H1 (cell line): ENCODE measurements around the gene DICER1. TPM values are rescaled to one million over a fixed set of nuclear protein-coding genes. Genes with fewer than 3 reads are reported as not detected.

ENCODE experiments used
- CTCF ChIA-PET: fragments of 300-600 bp; sonication (Branson Sonifier 250); formaldehyde crosslinking; loops from one replicate; lab custom pipeline; 2021; ENCODE audit not compliant: partially characterized antibody; lab: Charles Lee
- POLR2A ChIA-PET: fragments of 300-600 bp; sonication (Branson Sonifier 250); formaldehyde crosslinking; loops from one replicate; lab custom pipeline; 2021; ENCODE audit warnings: inconsistent platforms; ENCODE audit not compliant: partially characterized antibody; lab: Charles Lee
- DNase-seq, 2 experiments: peaks; one replicate each; pipeline versions ENCODE4 v3.0.0 to v3.0.0-alpha.2; 2010 to 2022; ENCODE audit warnings: low spot score in 2 of 2, low read depth in 1 of 2, mixed read lengths in 1 of 2
- FAIRE-seq: peaks from 2 replicates; lab custom pipeline; 2011; peaks lifted over from hg19 to GRCh38; lab: Jason Lieb, UNC
- H2AFZ ChIP-seq: 2 replicates; pipeline ENCODE4 v1.8.1; 2012; ENCODE audit warnings: low read length, inconsistent platforms
- H2AK5ac ChIP-seq: 2 replicates; pipeline ENCODE4 v1.6.1; 2013; ENCODE audit warnings: low read depth, low read length
- H2BK120ac ChIP-seq: replicated peaks from 2 replicates; pipeline ENCODE3; 2013; ENCODE audit warnings: low read depth, low read length, inconsistent platforms
- H2BK12ac ChIP-seq: 2 replicates; pipeline ENCODE4 v1.6.1; 2013; ENCODE audit warnings: low read depth, low read length
- H2BK15ac ChIP-seq: 2 replicates; pipeline ENCODE4 v1.6.1; 2013; ENCODE audit warnings: low read length
- H2BK20ac ChIP-seq: 2 replicates; pipeline ENCODE4 v1.6.1; 2013; ENCODE audit warnings: low read length
- H2BK5ac ChIP-seq: 2 replicates; pipeline ENCODE4 v1.6.1; 2013; ENCODE audit warnings: low read depth, low read length
- H3K14ac ChIP-seq: 2 replicates; pipeline ENCODE4 v1.6.1; 2013; ENCODE audit warnings: inconsistent platforms; ENCODE audit not compliant: insufficient read length
- H3K18ac ChIP-seq: 2 replicates; pipeline ENCODE4 v1.6.1; 2013; ENCODE audit warnings: low read length; ENCODE audit errors: extremely low read depth
- H3K23ac ChIP-seq: 2 replicates; pipeline ENCODE4 v1.6.1; 2013; ENCODE audit warnings: inconsistent platforms; ENCODE audit not compliant: insufficient read length
- H3K23me2 ChIP-seq: 2 replicates; pipeline ENCODE4 v1.6.1; 2013; ENCODE audit warnings: low read depth, low read length
- H3K27ac ChIP-seq: 2 replicates; pipeline ENCODE4 v1.6.1; 2011; ENCODE audit warnings: low read depth, low read length, inconsistent platforms
- H3K27me3 ChIP-seq, 4 experiments: replicated peaks in 1 of 4; 1 replicate in 1 of 4; 2 replicates in 3 of 4; pipeline versions ENCODE4 v1.6.1 to v1.8.1; 2011 to 2013; ENCODE audit warnings: low read length in 3 of 4, mild to moderate bottlenecking in 3 of 4, inconsistent platforms in 2 of 4, mixed read lengths in 2 of 4, moderate library complexity in 1 of 4; ENCODE audit not compliant: control insufficient read depth in 3 of 4, insufficient read depth in 3 of 4; ENCODE audit errors: extremely low read depth in 1 of 4
- H3K36me3 ChIP-seq, 4 experiments: 2 replicates each; pipeline versions ENCODE4 v1.6.1 to v1.8.1; 2011 to 2013; ENCODE audit warnings: mild to moderate bottlenecking in 4 of 4, low read length in 3 of 4, moderate library complexity in 2 of 4, control low read depth in 1 of 4, inconsistent platforms in 1 of 4; ENCODE audit not compliant: insufficient read depth in 4 of 4, control insufficient read depth in 2 of 4
- H3K4ac ChIP-seq: replicated peaks from 2 replicates; pipeline ENCODE3; 2013; ENCODE audit warnings: low read length, low read depth, mixed read lengths, inconsistent platforms; ENCODE audit not compliant: insufficient read length
- H3K4me1 ChIP-seq, 4 experiments: replicated peaks in 1 of 4; 1 replicate in 1 of 4; 2 replicates in 3 of 4; pipeline versions ENCODE4 v1.6.1 to v1.8.1; 2011 to 2013; ENCODE audit warnings: low read length in 3 of 4, inconsistent platforms in 2 of 4, mixed read lengths in 1 of 4; ENCODE audit not compliant: insufficient read depth in 4 of 4, control insufficient read depth in 3 of 4
- H3K4me2 ChIP-seq, 2 experiments: 2 replicates each; pipeline versions ENCODE4 v1.6.1 to v1.8.1; 2011 to 2013; ENCODE audit warnings: low read depth in 2 of 2, low read length in 2 of 2, control low read depth in 1 of 2, inconsistent platforms in 1 of 2, mild to moderate bottlenecking in 1 of 2; ENCODE audit not compliant: insufficient read depth in 1 of 2
- H3K4me3 ChIP-seq, 4 experiments: fragments of 200-600, 300-600 bp in 1 of 4; sonication (generic), shearing (Covaris generic), sonication (Bioruptor Twin) in 1 of 4; 2 replicates each; pipeline versions ENCODE4 v1.5.1 to v1.8.1; 2011 to 2016; ENCODE audit warnings: low read length in 4 of 4, low read depth in 3 of 4, control low read depth in 2 of 4, inconsistent platforms in 2 of 4, mild to moderate bottlenecking in 2 of 4, mixed read lengths in 1 of 4, moderate library complexity in 1 of 4; ENCODE audit not compliant: insufficient read depth in 2 of 4; ENCODE audit errors: extremely low read depth in 1 of 4
- H3K56ac ChIP-seq: replicated peaks from 2 replicates; pipeline ENCODE3; 2013; ENCODE audit warnings: low read depth, mild to moderate bottlenecking, mixed read lengths, low read length, inconsistent platforms; ENCODE audit not compliant: insufficient read length
- H3K79me1 ChIP-seq: 2 replicates; pipeline ENCODE4 v1.6.1; 2013; ENCODE audit warnings: low read depth, low read length, control low read depth
- H3K79me2 ChIP-seq, 2 experiments: 2 replicates each; pipeline versions ENCODE4 v1.6.1 to v1.8.1; 2012 to 2013; ENCODE audit warnings: low read length in 2 of 2, mild to moderate bottlenecking in 2 of 2, inconsistent platforms in 1 of 2; ENCODE audit not compliant: insufficient read depth in 2 of 2, control insufficient read depth in 1 of 2
- H3K9ac ChIP-seq, 4 experiments: replicated peaks in 1 of 4; 1 replicate in 1 of 4; 2 replicates in 3 of 4; pipeline versions ENCODE4 v1.6.1 to v1.8.1; 2011 to 2013; ENCODE audit warnings: low read depth in 3 of 4, low read length in 3 of 4, control low read depth in 2 of 4, mild to moderate bottlenecking in 2 of 4, moderate library complexity in 2 of 4, inconsistent platforms in 1 of 4; ENCODE audit errors: extremely low read depth in 1 of 4
- H3K9me3 ChIP-seq, 2 experiments: 2 replicates each; pipeline versions ENCODE4 v1.6.1 to v1.8.1; 2012 to 2013; ENCODE audit warnings: mild to moderate bottlenecking in 2 of 2, moderate library complexity in 2 of 2, control low read depth in 1 of 2, inconsistent platforms in 1 of 2, low read depth in 1 of 2, low read length in 1 of 2, mixed read lengths in 1 of 2; ENCODE audit not compliant: insufficient read depth in 2 of 2
- H4K20me1 ChIP-seq, 2 experiments: replicated peaks in 1 of 2; 2 replicates each; pipeline versions ENCODE3 to v1.8.1; 2011 to 2013; ENCODE audit warnings: inconsistent platforms in 2 of 2, low read length in 2 of 2, mild to moderate bottlenecking in 1 of 2; ENCODE audit not compliant: insufficient read depth in 2 of 2, control insufficient read depth in 1 of 2
- H4K5ac ChIP-seq: 2 replicates; pipeline ENCODE4 v1.6.1; 2013; ENCODE audit warnings: low read length, low read depth, mixed read lengths, inconsistent platforms; ENCODE audit not compliant: insufficient read length
- H4K8ac ChIP-seq: 2 replicates; pipeline ENCODE4 v1.8.0; 2013; ENCODE audit warnings: mild to moderate bottlenecking, moderate library complexity, low read length, inconsistent platforms; ENCODE audit not compliant: insufficient read depth; ENCODE audit errors: extremely low read depth
- H4K91ac ChIP-seq: replicated peaks from 2 replicates; pipeline ENCODE3; 2013; ENCODE audit warnings: low read length, mixed read lengths, inconsistent platforms; ENCODE audit not compliant: insufficient read length
- CEBPB ChIP-seq: IDR thresholded peaks from 2 replicates; pipeline ENCODE4 v1.6.1; 2012; ENCODE audit warnings: low read depth, low read length
- CREB1 ChIP-seq: IDR thresholded peaks from 2 replicates; pipeline ENCODE4 v1.6.1; 2012; ENCODE audit warnings: inconsistent platforms
- EP300 ChIP-seq, 2 experiments: IDR thresholded peaks; 1 replicate in 1 of 2; 2 replicates in 1 of 2; pipeline ENCODE4 v1.6.1; 2011 to 2012; ENCODE audit warnings: low read depth in 2 of 2, low read length in 2 of 2, mild to moderate bottlenecking in 2 of 2, borderline replicate concordance in 1 of 2, inconsistent platforms in 1 of 2, moderate library complexity in 1 of 2
- HDAC6 ChIP-seq: IDR thresholded peaks from one replicate; pipeline ENCODE4 v1.7.1; 2012; ENCODE audit warnings: low read depth, mild to moderate bottlenecking, inconsistent platforms, low read length, moderate library complexity
- POU5F1 ChIP-seq: IDR thresholded peaks from 2 replicates; pipeline ENCODE4 v1.6.1; 2011; ENCODE audit warnings: low read depth, mild to moderate bottlenecking, low read length, moderate library complexity
- RNF2 ChIP-seq: fragments of 200-900, 300-1000 bp; sonication (generic); IDR thresholded peaks from 2 replicates; pipeline ENCODE4 v1.7.1; 2016; ENCODE audit warnings: borderline replicate concordance, low read depth, mild to moderate bottlenecking, antibody characterized with exemption, low read length; ENCODE audit not compliant: poor library complexity, severe bottlenecking; ENCODE audit errors: missing control alignments
- TAF1 ChIP-seq: IDR thresholded peaks from 2 replicates; pipeline ENCODE4 v1.6.1; 2011; ENCODE audit warnings: mild to moderate bottlenecking, low read depth, low read length
- TAF7 ChIP-seq: optimal IDR thresholded peaks from 2 replicates; pipeline ENCODE3; 2011; ENCODE audit warnings: low read depth, mild to moderate bottlenecking, inconsistent platforms, low read length, moderate library complexity, borderline replicate concordance
- WGBS, 2 experiments: shearing (Covaris generic) in 1 of 2; methylation state at CpG; one replicate each; pipeline versions ENCODE4 v1.1.6 to v1.1.7; 2013 to 2015; ENCODE audit warnings: low lambda C conversion rate in 2 of 2, mixed read lengths in 2 of 2, inconsistent platforms in 1 of 2, low coverage in 1 of 2, missing lambda C conversion rate in 1 of 2; ENCODE audit not compliant: insufficient replicate concordance in 2 of 2, insufficient coverage in 1 of 2, insufficient read length in 1 of 2; ENCODE audit errors: extremely low coverage in 1 of 2, missing lambda C conversion rate in 1 of 2; 5-methylcytosine and 5-hydroxymethylcytosine counted together
- polyA plus RNA-seq, 7 experiments: library from polyadenylated mRNA; depleted of rRNA in 3 of 7; stranded (reverse) in 5 of 7; unstranded in 2 of 7; fragments of >200 nt in 5 of 7; fragments of 200-250 nt in 2 of 7; gene quantifications; 1 replicate in 5 of 7; 2 replicates in 1 of 7; 4 replicates in 1 of 7; pipeline versions ENCODE4 v1.2.1 to v1.2.3, GENCODE V29; 2011 to 2013; ENCODE audit warnings: missing spikeins in 2 of 7, mixed read lengths in 2 of 7
- total RNA-seq: library from RNA; stranded (reverse); fragmentation: NEBNext Ultra II Directional; extraction: Animal tissue kit (Norgen Biotek cat#: 25700); gene quantifications from 2 replicates; pipeline ENCODE4 v1.2.1, GENCODE V29; 2021
- TF ChIP-seq, protein P1 (sequence below), 3 experiments: IDR thresholded peaks; 1 replicate in 2 of 3; 2 replicates in 1 of 3; pipeline versions ENCODE4 v1.5.1 to v1.6.1; 2011; ENCODE audit warnings: low read length in 3 of 3, mild to moderate bottlenecking in 3 of 3, inconsistent platforms in 2 of 3, low read depth in 1 of 3, moderate library complexity in 1 of 3; ENCODE audit not compliant: insufficient read depth in 1 of 3; ENCODE audit errors: control extremely low read depth in 1 of 3
- TF ChIP-seq, protein P2 (sequence below): IDR thresholded peaks from 2 replicates; pipeline ENCODE4 v1.6.1; 2011; ENCODE audit warnings: low read depth, mild to moderate bottlenecking, low read length; ENCODE audit not compliant: insufficient read depth

DICER1 gene
- total and polyA plus RNA-seq, 2 of the 8 experiments (the other 6 are each of a cell fraction or from before 2014, with no cell fraction given), result 11.9 to 61.8 TPM

GRCh38 chr14:95142208-95142607 lies 15.1 kb downstream of the DICER1 start:
- Histone ChIP-seq H3K4me2 (no peak overlapping the region), H3K79me2 (peaks cover 0 to 95% of the 10 kb centered on the region in 2 experiments; a peak in 2 of 4 replicates), H3K27me3 (no peaks in the 10 kb centered on the region), H2AK5ac (no peak overlapping the region), H3K23ac (no peak overlapping the region), H3K23me2 (no peaks in the 10 kb centered on the region; the same call in 1 of the 2 replicates), H3K18ac (no peak overlapping the region), H3K36me3 (no peaks in the 10 kb centered on the region), H2BK120ac (no peak overlapping the region), H2BK15ac (no peak overlapping the region), H2BK12ac (no peak overlapping the region), H3K9ac (no peak overlapping the region), H2BK20ac (no peak overlapping the region), H3K27ac (no peak overlapping the region), H2BK5ac (no peak overlapping the region), H3K4me3 (no peak overlapping the region), H3K79me1 (peaks cover 2% of the 10 kb centered on the region; the same call in 1 of the 2 replicates), H3K4ac (no peak overlapping the region), H3K4me1 (peaks cover 2 to 17% (median 11%) of the 10 kb centered on the region in 4 experiments; a peak in 6 of 7 replicates), H4K91ac (no peak overlapping the region), H4K5ac (no peak overlapping the region), H4K8ac (no peak overlapping the region), H3K14ac (no peak overlapping the region), H2AFZ (no peak overlapping the region), H3K9me3 (no peaks in the 10 kb centered on the region), H3K56ac (no peak overlapping the region), H4K20me1 (peaks cover 2% of the 10 kb centered on the region in 2 experiments)
- CTCF ChIA-PET, result interaction anchor here (1.2 kb wide), 1 partner anchor 226 kb away, joined by 4 read pairs; no protein-coding TSS in a partner anchor
- POLR2A ChIA-PET, result interaction anchor here (1.2 kb wide), 1 partner anchor 14 kb away, joined by 3 read pairs; no protein-coding TSS in a partner anchor
- no peak for DNase-seq
- no peak for FAIRE-seq
- WGBS, 2 experiments, result 76% methylated on average over 2 of the region's 2 CpGs; no CpG with 5 or more reads in 1 of the 2 experiments
- TF ChIP-seq TAF7, result no peak
- TF ChIP-seq POU5F1, result no peak
- TF ChIP-seq TAF1, result no peak
- no peak for TF ChIP-seq RNF2
- TF ChIP-seq CREB1, result no peak
- no peak for TF ChIP-seq CEBPB
- TF ChIP-seq HDAC6, result no peak
- TF ChIP-seq, protein P1, sequence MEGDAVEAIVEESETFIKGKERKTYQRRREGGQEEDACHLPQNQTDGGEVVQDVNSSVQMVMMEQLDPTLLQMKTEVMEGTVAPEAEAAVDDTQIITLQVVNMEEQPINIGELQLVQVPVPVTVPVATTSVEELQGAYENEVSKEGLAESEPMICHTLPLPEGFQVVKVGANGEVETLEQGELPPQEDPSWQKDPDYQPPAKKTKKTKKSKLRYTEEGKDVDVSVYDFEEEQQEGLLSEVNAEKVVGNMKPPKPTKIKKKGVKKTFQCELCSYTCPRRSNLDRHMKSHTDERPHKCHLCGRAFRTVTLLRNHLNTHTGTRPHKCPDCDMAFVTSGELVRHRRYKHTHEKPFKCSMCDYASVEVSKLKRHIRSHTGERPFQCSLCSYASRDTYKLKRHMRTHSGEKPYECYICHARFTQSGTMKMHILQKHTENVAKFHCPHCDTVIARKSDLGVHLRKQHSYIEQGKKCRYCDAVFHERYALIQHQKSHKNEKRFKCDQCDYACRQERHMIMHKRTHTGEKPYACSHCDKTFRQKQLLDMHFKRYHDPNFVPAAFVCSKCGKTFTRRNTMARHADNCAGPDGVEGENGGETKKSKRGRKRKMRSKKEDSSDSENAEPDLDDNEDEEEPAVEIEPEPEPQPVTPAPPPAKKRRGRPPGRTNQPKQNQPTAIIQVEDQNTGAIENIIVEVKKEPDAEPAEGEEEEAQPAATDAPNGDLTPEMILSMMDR (IDR thresholded peaks at IDR 0.05; ENCODE audit: control extremely low read depth in 1 of 3, insufficient read depth in 1 of 3, low read depth in 1 of 3, low read length in 3 of 3), result no peak
- TF ChIP-seq, protein P2, sequence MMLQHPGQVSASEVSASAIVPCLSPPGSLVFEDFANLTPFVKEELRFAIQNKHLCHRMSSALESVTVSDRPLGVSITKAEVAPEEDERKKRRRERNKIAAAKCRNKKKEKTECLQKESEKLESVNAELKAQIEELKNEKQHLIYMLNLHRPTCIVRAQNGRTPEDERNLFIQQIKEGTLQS, result no peak
- no peak for TF ChIP-seq EP300 (IDR thresholded peaks at IDR 0.05; ENCODE audit: borderline replicate concordance in 1 of 2, low read depth in 2 of 2, low read length in 2 of 2)
